ENCODE measurements around the gene SYTL3. TPM values are rescaled to one million over a fixed set of nuclear protein-coding genes. Genes with fewer than 3 reads are reported as not detected.

The SYTL3 gene
- total and polyA plus RNA-seq, 9 of the 15 experiments (the other 6 are each of a cell fraction or from before 2014, with no cell fraction given), result 0.04 to 0.46 (median 0.17) TPM; not detected in 1

DNA sequence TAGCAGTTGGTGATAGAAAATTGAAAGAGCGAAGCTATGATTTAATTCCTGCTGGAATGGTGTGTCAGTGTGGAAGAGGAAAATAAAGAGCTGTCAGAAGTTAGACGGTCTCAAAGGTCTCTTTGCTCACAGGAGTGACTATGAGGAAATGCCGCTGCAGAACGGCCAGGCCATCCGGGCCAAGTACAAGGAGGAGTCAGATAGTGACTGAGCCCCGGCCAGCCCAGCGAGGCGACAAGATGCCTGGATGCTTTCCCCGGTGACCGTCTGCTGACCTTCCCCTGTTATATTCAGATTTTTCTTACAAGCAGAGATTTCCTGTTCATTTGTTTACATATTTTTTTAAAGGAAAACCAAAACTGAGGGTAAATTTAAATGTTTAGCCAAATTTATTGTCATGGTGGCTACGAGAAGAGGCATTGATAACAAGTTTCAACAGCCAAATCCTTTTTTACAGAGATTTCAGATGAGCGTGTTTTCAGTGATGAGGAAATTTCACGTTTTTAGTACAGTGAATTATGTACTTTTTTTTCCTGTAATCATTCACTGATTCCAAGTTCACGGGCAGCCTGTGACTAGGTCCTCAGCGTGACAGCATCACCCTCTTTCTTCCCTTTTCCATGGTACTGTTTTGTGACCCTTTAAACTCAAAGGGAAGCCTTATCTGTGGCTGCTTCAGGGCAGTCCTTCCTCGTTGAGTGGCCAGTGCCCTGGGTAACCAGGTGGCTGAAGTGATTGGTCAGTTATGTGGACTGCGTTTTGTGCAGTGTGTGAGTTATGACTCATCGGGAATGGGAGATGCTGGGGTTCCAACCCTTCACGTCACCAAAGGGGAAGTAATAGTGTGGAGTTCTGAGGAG is 17.9 kb upstream of the SYTL3 start (continued):
- TF ChIP-seq, protein P1, sequence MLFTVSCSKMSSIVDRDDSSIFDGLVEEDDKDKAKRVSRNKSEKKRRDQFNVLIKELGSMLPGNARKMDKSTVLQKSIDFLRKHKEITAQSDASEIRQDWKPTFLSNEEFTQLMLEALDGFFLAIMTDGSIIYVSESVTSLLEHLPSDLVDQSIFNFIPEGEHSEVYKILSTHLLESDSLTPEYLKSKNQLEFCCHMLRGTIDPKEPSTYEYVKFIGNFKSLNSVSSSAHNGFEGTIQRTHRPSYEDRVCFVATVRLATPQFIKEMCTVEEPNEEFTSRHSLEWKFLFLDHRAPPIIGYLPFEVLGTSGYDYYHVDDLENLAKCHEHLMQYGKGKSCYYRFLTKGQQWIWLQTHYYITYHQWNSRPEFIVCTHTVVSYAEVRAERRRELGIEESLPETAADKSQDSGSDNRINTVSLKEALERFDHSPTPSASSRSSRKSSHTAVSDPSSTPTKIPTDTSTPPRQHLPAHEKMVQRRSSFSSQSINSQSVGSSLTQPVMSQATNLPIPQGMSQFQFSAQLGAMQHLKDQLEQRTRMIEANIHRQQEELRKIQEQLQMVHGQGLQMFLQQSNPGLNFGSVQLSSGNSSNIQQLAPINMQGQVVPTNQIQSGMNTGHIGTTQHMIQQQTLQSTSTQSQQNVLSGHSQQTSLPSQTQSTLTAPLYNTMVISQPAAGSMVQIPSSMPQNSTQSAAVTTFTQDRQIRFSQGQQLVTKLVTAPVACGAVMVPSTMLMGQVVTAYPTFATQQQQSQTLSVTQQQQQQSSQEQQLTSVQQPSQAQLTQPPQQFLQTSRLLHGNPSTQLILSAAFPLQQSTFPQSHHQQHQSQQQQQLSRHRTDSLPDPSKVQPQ (CRISPR knock-in tag; IDR thresholded peaks at IDR 0.05; ENCODE audit: borderline replicate concordance), result no peak
- TF ChIP-seq HNRNPL (IDR thresholded peaks at IDR 0.05; ENCODE audit: low read depth, low read length) (no peak), ZNF830 (CRISPR knock-in tag; IDR thresholded peaks at IDR 0.05) (no peak), NR2C2 (CRISPR knock-in tag; IDR thresholded peaks at IDR 0.05) (no peak), NR2C2 (tag; IDR thresholded peaks at IDR 0.05) (peak; percentile 21; the same call in 1 of the 2 replicates), CAMTA2 (CRISPR knock-in tag; conservative IDR thresholded peaks at IDR 0.05) (no peak), ZNF124 (CRISPR knock-in tag; IDR thresholded peaks at IDR 0.05) (no peak), RFX1 (IDR thresholded peaks at IDR 0.05) (peak; percentile 82), KDM1A (IDR thresholded peaks at IDR 0.05) (peak; percentile 53 to 59), GABPB1 (CRISPR knock-in tag; IDR thresholded peaks at IDR 0.05) (peak; percentile 50; the same call in 1 of the 2 replicates), JUNB (CRISPR knock-in tag; conservative IDR thresholded peaks at IDR 0.05) (peak; percentile 95), RBFOX2 (IDR thresholded peaks at IDR 0.05; ENCODE audit: low read depth, low read length) (no peak), ZNF586 (CRISPR knock-in tag; conservative IDR thresholded peaks at IDR 0.05) (no peak), ZNF707 (CRISPR knock-in tag; conservative IDR thresholded peaks at IDR 0.05) (no peak)
- TF ChIP-seq, protein P2, sequence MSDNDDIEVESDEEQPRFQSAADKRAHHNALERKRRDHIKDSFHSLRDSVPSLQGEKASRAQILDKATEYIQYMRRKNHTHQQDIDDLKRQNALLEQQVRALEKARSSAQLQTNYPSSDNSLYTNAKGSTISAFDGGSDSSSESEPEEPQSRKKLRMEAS (CRISPR knock-in tag; IDR thresholded peaks at IDR 0.05), result peak; percentile 42
- TF ChIP-seq, protein P3, sequence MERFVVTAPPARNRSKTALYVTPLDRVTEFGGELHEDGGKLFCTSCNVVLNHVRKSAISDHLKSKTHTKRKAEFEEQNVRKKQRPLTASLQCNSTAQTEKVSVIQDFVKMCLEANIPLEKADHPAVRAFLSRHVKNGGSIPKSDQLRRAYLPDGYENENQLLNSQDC (CRISPR knock-in tag; IDR thresholded peaks at IDR 0.05), result no peak
- TF ChIP-seq, protein P4, sequence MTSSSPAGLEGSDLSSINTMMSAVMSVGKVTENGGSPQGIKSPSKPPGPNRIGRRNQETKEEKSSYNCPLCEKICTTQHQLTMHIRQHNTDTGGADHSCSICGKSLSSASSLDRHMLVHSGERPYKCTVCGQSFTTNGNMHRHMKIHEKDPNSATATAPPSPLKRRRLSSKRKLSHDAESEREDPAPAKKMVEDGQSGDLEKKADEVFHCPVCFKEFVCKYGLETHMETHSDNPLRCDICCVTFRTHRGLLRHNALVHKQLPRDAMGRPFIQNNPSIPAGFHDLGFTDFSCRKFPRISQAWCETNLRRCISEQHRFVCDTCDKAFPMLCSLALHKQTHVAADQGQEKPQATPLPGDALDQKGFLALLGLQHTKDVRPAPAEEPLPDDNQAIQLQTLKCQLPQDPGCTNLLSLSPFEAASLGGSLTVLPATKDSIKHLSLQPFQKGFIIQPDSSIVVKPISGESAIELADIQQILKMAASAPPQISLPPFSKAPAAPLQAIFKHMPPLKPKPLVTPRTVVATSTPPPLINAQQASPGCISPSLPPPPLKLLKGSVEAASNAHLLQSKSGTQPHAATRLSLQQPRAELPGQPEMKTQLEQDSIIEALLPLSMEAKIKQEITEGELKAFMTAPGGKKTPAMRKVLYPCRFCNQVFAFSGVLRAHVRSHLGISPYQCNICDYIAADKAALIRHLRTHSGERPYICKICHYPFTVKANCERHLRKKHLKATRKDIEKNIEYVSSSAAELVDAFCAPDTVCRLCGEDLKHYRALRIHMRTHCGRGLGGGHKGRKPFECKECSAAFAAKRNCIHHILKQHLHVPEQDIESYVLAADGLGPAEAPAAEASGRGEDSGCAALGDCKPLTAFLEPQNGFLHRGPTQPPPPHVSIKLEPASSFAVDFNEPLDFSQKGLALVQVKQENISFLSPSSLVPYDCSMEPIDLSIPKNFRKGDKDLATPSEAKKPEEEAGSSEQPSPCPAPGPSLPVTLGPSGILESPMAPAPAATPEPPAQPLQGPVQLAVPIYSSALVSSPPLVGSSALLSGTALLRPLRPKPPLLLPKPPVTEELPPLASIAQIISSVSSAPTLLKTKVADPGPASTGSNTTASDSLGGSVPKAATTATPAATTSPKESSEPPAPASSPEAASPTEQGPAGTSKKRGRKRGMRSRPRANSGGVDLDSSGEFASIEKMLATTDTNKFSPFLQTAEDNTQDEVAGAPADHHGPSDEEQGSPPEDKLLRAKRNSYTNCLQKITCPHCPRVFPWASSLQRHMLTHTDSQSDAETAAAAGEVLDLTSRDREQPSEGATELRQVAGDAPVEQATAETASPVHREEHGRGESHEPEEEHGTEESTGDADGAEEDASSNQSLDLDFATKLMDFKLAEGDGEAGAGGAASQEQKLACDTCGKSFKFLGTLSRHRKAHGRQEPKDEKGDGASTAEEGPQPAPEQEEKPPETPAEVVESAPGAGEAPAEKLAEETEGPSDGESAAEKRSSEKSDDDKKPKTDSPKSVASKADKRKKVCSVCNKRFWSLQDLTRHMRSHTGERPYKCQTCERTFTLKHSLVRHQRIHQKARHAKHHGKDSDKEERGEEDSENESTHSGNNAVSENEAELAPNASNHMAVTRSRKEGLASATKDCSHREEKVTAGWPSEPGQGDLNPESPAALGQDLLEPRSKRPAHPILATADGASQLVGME (CRISPR knock-in tag; IDR thresholded peaks at IDR 0.05), result no peak
- TF ChIP-seq, protein P5, sequence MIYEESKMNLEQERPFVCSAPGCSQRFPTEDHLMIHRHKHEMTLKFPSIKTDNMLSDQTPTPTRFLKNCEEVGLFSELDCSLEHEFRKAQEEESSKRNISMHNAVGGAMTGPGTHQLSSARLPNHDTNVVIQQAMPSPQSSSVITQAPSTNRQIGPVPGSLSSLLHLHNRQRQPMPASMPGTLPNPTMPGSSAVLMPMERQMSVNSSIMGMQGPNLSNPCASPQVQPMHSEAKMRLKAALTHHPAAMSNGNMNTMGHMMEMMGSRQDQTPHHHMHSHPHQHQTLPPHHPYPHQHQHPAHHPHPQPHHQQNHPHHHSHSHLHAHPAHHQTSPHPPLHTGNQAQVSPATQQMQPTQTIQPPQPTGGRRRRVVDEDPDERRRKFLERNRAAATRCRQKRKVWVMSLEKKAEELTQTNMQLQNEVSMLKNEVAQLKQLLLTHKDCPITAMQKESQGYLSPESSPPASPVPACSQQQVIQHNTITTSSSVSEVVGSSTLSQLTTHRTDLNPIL (CRISPR knock-in tag; IDR thresholded peaks at IDR 0.05), result no peak

Data from K562 (cell line).